NCI-H774 (cell line): ENCODE data around the gene NR5A1.

Experiments
- DNase-seq: peaks from one replicate; lab custom pipeline; 2025; lab: John Stamatoyannopoulos, UW

Gene NR5A1

GRCh38 chr9:124514125-124514524 is 6.9 kb upstream of the NR5A1 start:
- no peak for DNase-seq

GRCh38 chr9:124513376-124513994 is 6.3 kb upstream of the NR5A1 start:
- DNase-seq, result no peak

GRCh38 chr9:124512806-124513204 is 5.6 kb upstream of the NR5A1 start:
- no peak for DNase-seq

GRCh38 chr9:124511891-124512805 is 4.9 kb upstream of the NR5A1 start:
- no peak for DNase-seq

GRCh38 chr9:124511426-124511840 is 4.2 kb upstream of the NR5A1 start:
- DNase-seq, result no peak

GRCh38 chr9:124510650-124511425 is 3.6 kb upstream of the NR5A1 start:
- DNase-seq, result no peak

GRCh38 chr9:124507880-124508423 is 753 bp upstream of the NR5A1 start:
- DNase-seq, result no peak

GRCh38 chr9:124506433-124506832 is 766 bp downstream of the NR5A1 start:
- DNase-seq, result no peak

GRCh38 chr9:124505901-124506346 is 1.3 kb downstream of the NR5A1 start:
- no peak for DNase-seq

GRCh38 chr9:124505006-124505900 is 1.9 kb downstream of the NR5A1 start:
- DNase-seq, result no peak

- DNase-seq, result no peak
Observed at GRCh38 chr9:124504530-124505005, 2.6 kb downstream of the NR5A1 start.

GRCh38 chr9:124503713-124504529 is 3.3 kb downstream of the NR5A1 start:
- DNase-seq, result no peak

- no peak for DNase-seq
Observed at GRCh38 chr9:124502711-124503702, 4.2 kb downstream of the NR5A1 start.

- no peak for DNase-seq
Observed at GRCh38 chr9:124501771-124502320, 5.4 kb downstream of the NR5A1 start.

- DNase-seq, result no peak
Observed at GRCh38 chr9:124500796-124501611, 6.2 kb downstream of the NR5A1 start.

GRCh38 chr9:124500028-124500795 is 7.0 kb downstream of the NR5A1 start:
- DNase-seq, result no peak

GRCh38 chr9:124499216-124499615 is 8.0 kb downstream of the NR5A1 start:
- DNase-seq, result no peak
